Left lobe of liver (tissue), 2 donors: ENCODE results near the gene SMPD4. TPM values are rescaled to one million over a fixed set of nuclear protein-coding genes. Genes with fewer than 3 reads are reported as not detected.
"Not testable (repeated sequence)": the region's sequence is repeated elsewhere in the genome, so short reads cannot be mapped to it uniquely, and the experiment has no call there.

Experiments
- ATAC-seq: fragments of 200-7000 bp; cut with Tn5 transposase; one replicate; pipeline ENCODE4 v1.9.1; 2020; ENCODE audit warnings: mild to moderate bottlenecking, moderate library complexity
- DNase-seq: peaks from one replicate; pipeline ENCODE4 v3.0.0-alpha.2; 2020; ENCODE audit warnings: low spot score
- total RNA-seq: library from RNA; stranded (reverse); gene quantifications from one replicate; pipeline ENCODE4 v1.2.1, GENCODE V29; 2021
- donor health status: DM: no; HTN: no; CAD: no; lungs with moderate emphysema.
- donor health status: DM: no; HTN: yes; CAD: no.

SMPD4 gene, protein sequence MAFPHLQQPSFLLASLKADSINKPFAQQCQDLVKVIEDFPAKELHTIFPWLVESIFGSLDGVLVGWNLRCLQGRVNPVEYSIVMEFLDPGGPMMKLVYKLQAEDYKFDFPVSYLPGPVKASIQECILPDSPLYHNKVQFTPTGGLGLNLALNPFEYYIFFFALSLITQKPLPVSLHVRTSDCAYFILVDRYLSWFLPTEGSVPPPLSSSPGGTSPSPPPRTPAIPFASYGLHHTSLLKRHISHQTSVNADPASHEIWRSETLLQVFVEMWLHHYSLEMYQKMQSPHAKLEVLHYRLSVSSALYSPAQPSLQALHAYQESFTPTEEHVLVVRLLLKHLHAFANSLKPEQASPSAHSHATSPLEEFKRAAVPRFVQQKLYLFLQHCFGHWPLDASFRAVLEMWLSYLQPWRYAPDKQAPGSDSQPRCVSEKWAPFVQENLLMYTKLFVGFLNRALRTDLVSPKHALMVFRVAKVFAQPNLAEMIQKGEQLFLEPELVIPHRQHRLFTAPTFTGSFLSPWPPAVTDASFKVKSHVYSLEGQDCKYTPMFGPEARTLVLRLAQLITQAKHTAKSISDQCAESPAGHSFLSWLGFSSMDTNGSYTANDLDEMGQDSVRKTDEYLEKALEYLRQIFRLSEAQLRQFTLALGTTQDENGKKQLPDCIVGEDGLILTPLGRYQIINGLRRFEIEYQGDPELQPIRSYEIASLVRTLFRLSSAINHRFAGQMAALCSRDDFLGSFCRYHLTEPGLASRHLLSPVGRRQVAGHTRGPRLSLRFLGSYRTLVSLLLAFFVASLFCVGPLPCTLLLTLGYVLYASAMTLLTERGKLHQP
- total RNA-seq, result 27.8 TPM

DNA sequence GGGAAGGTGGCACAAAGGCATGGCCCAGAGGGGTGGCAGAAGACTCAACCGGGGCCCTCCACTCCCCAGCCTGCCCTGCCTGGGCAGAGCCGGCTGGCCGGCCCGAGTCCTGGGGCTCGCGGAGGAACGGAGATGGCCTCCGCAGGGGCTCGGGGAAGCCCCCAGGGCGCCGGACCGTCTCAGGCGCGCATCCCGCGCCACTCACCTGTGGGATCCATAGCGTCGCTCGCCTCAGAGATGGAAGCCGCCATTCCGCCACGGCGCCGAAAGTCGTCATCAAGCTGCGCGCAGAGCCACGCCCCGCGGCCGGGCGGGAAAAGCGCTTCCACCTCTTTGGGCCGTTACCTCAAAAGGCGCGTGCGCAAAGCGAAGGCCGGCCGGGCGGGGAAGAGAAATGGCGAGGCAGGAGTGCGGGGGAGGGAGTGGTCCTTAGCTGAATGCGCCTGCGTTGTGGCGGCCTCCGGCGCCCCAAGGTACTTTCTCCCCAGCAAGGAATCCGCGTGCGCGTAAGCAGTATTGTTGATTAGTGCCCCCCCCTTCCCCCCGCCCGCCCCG lies at the start of gene SMPD4:
Gene SMPD4 (minus strand): TSS at position 278 of the 555 bp plus-strand sequence. CDS start 5,010 bp downstream, outside the sequence.
- ATAC-seq (peak; percentile 86), DNase-seq (peak; percentile 97)

DNA sequence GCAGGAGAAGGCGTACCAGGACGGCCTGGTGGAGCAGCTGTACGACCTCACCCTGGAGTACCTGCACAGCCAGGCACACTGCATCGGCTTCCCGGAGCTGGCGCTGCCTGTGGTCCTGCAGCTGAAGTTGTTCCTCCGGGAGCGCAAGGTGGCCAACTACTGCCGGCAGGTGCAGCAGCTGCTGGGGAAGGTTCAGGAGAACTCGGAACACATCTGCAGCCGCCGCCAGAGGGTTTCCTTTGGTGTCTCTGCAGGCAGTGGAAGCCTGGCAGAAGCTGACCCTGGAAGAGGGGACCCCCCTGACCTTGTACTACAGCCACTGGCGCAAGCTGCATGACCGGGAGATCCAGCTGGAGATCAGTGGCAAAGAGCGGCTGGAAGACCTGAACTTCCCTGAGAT lies 49.5 kb upstream of the SMPD4 start:
- ATAC-seq, DNase-seq: not testable (repeated sequence)

DNA sequence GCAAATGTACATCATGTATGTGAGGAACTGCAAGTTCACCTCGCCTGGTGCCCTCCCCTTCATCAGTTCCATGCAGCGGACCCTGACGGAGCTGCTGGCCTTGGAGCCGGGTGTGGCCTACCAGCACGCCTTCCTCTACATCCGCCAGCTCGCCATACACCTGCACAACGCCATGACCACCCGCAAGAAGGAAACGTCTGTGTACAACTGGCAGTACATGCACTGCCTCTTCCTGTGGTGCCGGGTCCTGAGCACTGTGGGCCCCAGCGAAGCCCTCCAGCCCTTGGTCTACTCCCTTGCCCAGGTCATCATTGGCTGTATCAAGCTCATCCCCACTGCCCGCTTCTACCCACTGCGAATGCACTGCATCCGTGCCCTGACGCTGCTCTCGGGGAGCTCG lies 49.0 kb upstream of the SMPD4 start:
- ATAC-seq, DNase-seq: not testable (repeated sequence)

DNA sequence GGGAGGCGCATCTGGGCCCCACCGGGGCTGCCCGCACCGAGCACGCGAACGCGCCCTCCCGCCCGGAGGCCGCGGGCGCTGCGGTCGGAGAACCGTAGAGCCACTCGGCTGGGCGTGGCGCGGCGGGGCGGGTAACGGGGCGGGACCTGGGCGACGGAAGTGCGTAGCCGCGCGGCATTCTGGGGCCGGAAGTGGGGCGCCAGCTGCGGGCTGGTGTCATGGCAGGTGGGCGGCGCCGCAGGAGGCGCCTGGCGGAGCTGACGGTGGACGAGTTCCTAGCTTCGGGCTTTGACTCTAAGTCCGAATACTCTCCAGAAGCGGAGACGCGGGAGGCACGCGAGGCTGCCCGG lies 47.7 kb upstream of the SMPD4 start:
- DNase-seq, result not testable (repeated sequence)
- ATAC-seq, result peak; percentile 60

DNA sequence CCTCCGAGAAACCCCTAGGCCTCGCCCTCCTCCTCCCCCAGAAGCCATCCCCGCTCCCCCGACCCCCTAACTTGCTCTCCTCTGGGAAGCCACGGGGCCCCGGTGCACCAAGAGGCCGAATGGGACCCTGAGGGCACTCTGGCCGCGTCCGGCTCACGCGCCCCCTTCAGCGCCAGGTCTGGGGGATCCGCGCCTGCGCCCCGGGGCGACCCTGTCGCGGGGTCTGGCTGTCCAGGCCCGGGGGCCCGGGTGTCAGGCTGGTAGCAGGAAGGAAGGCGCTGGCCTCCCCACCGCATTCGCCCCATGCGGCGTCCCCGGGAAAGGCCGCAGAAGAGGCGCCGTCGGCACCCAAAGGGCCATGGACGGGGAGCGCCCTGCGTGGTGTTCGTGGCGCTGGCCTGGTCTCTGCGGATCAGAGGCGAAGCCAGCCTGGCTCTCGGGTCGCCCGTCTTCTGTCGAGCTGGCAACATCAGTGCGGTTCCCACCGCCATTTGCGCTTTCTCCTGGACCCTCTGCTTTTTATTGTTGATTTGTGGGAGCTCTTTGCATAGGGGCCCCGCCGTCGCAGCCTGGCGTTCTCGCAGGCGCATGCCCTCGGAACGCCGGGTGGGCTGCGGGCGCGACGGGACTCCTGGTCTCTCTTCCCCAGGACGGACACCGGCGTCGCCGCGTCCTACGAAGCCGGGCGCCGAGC lies 47.2 kb upstream of the SMPD4 start:
- DNase-seq, ATAC-seq: not testable (repeated sequence)

DNA sequence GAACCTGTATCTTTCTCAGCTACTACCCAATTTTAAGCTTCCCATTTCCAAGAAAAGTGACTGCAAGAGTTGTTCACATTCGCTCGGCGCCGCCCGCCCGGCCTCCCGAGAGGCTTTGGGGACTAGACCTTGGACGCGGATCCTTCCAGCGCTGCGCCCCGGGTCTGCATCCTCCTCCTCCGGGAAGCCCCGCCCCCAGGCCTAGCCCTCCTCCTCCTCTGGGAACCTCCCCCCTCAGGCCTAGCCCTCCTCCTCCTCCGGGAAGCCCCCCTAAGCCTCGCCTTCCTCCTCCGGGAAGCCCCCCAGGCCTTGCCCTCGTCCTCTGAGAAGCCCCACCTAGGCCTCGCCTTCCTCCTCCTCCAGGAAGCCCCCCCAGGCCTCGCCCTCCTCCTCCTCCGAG lies 46.6 kb upstream of the SMPD4 start:
- DNase-seq, ATAC-seq: not testable (repeated sequence)

DNA sequence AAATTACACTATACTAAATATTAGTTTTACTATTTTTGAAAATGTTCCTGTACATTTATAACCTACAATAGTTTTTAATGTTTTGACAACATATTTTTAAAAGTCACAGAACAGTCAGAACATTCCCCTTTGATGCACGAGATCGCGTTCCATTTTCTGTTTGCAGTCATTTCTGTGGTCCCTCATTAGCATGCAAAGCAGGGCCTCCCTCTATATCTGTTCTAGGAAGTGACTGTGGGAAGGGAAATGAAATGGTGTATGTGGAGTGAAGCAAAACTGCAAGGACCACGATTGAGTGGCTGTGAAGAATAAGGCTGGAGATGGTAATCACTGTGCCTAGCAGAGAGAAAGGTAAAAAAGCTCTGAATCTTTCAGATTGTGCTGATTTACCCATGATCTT lies 41.1 kb upstream of the SMPD4 start:
- ATAC-seq, DNase-seq: not testable (repeated sequence)

DNA sequence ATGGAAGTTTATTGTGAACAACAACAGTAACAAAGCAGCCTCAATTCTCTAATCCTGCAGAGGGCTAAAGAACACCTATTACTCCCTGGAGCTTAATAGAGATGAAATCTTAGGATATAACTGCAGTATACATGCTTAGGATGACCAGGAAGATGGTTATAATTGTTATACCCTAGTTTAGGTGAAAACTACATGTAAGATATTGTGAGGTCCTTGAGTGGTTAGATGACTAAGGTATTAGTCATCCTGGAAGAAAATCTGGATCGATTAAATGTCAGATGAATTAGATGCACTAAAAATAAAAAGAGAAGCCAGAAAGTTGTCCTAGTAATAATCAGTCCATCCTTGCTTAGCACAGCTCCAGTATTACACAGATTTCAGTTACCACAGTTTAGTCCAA lies 39.1 kb upstream of the SMPD4 start:
- not testable (repeated sequence) for ATAC-seq, DNase-seq

DNA sequence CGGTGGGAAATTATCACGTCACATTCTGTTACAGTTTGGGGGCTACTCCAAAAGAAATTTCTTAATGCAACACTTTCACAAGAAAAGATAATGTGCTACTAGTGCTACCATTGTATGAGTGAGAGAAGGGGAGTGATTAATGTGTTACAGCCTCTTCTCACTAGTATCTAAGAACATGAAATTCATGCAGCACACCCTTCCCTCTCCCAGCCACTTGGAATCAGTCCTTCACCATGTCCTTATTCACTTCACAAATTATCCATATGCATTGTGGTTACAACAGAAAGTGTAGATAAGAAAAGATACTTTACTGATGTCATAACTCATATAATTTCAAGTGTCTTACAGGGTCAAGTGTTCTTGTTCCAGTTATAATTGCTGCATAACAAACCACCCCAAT lies 37.7 kb upstream of the SMPD4 start:
- DNase-seq, ATAC-seq: not testable (repeated sequence)

DNA sequence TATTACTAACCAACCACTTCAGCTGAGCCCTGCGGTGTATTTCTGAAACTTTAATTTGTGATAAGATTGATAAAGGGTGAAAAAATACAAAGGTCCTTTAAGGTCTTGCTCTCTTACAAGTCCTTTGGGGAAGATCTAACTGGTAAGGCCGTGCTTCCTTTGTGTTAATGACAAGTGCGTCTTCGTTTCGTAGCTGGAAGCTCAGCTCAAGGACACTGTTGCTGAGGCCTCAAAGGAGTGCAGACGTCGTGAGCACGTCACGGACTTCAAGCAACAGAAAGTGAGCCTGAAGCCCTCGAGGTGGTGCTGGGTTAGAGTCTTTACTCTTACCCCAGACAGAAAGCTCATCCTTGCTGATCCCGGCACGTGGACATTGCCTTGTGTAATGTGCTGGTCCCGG lies 25.6 kb upstream of the SMPD4 start:
- not testable (repeated sequence) for ATAC-seq, DNase-seq

DNA sequence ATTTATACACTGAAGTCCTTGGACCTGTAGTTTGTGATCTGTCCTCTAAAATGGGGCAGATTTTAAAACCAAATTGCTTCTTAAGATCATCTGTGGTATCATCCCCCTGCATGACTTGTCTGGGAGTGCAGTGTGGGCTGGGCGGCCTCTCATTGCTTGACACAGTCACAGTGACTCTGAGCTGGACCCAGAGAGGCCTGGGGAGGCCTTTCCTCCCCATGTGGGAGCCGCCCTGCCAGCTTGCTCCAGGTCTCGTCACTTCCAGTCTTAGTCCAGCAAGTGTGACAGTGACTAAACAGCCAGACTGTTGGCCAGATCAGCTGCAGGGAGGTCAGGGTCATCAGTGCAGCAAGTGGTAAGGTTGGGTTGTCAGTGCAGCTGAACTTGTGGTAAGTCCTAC lies 21.7 kb upstream of the SMPD4 start:
- not testable (repeated sequence) for ATAC-seq, DNase-seq

DNA sequence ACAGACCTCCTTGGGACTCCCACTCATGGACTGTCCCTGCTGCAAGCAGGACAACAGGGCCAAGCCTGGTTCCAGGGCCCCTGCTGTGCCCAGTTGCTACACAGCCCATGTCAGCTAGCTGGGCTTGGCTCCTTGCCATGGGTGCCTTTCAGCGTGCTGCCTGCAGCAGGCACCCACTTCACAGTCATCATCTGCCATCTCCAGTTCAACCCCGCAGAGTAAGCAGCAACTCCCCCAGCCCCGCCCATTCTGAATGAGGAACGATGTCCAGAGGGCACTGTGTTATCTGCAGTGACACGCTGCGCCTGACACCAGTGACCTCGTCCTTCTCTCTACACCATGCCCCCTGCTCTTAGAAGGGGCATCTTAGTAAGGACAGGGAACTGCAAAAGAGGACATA lies 21.1 kb upstream of the SMPD4 start:
- peak; percentile 40 for ATAC-seq
- DNase-seq, result not testable (repeated sequence)

DNA sequence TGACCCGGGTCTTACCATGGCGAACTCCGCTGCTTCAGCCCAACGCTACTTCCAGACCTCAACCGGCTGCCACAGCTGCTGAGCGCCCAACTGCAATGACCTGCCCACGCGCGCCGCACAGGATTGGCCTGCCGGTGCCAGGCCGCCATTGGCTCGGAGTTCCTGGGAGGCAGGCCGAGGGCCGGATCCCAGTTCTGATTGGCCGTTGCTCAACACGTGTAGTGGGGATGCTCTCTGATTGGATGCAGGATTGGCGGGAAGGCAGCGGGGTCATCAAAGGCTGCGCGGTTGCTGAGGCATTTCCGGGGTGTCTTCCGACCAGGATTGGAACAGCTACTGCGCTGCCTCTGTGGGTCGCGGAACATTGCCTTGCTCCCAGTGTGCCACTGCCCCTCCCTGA lies 16.9 kb upstream of the SMPD4 start, which contains the start of gene TUBA3E:
Gene TUBA3E (minus strand): TSS at position 97 of the 400 bp plus-strand sequence. CDS start 79 bp downstream, at position 18.
- no peak for DNase-seq
- no peak for ATAC-seq

DNA sequence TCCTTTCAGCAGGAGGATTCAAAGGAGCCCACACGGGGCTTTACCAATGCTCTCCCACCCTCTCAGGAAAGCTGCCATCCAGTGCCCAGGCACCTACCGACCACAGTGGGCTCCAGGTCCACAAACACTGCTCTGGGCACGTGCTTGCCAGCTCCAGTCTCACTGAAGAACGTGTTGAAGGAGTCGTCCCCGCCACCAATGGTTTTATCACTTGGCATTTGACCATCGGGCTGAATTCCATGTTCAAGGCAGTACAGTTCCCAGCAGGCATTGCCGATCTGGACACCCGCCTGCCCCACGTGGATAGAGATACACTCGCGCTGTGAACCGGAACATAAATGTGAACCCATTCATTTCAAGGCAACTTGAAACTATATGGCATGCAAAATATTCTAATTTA lies 14.7 kb upstream of the SMPD4 start:
- DNase-seq, ATAC-seq: not testable (repeated sequence)

DNA sequence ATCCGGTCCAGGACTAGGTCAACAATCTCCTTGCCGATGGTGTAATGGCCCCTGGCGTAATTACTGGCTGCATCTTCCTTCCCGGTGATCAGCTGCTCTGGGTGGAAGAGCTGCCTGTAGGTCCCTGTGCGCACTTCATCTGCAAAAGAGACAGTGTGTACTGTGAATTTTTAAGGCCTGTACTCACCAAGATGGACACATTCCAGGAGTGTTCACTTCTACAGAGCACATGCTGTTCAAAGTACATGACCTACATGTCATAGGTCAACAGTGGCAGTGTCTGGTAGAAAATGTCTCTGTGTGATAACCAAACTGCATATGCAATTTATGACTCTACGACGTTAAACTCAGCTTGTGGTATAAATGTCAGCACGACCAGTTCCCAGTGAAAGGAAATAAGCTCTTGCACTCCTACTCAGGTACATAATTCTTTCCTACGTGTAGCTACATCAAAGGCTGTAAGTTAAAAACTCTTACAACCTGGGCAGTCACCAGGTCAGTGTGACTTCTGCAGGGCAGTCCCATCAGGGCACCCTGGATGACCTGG lies 13.8 kb upstream of the SMPD4 start:
- peak; percentile 90 for ATAC-seq
- not testable (repeated sequence) for DNase-seq

DNA sequence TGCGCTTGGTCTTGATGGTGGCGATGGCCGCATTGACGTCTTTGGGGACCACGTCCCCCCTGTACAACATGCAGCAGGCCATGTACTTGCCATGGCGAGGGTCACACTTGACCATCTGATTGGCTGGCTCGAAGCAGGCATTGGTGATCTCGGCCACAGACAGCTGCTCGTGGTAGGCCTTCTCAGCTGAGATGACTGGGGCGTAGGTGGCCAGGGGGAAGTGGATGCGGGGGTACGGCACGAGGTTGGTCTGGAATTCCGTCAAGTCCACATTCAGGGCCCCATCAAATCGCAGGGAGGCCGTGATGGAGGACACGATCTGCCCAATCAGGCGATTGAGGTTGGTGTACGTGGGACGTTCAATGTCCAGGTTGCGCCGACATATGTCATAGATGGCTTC lies 12.4 kb upstream of the SMPD4 start:
- not testable (repeated sequence) for ATAC-seq

DNA sequence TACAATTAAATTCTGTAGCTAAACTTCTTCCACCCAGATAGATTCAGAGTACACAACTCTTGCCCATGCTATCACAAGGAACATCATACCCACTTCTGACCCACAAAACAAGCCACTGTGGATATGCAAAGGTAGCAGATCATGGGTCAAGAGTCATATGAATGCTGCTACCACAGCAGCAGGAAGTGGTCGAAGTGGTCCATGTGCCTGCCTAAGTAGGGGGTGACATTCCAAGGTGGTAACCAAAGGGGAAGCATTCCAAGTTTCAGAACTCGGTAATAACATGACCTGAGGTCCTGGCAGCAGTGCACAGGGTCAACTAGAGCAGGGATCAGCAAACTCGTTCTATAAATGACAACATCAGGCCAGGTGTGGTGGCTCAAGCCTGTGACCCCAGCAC lies 11.0 kb upstream of the SMPD4 start:
- DNase-seq, ATAC-seq: not testable (repeated sequence)

More for the DNA sequence above, 12.4 kb upstream of the SMPD4 start:
- DNase-seq, result not testable (repeated sequence)

DNA sequence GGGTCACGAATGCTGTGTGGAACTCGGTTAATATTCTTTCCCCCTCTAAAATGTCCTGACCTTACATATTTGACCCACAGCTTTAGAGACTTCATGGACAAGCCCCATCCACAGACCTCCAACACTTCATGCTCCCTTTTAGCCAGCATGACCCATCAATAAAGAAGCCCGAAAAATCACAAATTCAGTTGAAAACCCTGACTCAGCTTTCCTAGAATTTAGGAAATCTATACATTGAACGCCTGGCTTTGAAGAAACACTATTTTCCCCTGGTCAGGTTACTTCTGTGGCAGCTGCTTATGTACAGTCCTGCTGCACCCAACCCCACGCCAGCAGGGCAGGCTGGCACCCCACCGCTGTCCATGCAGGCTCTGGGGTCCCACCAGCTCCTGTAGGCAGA lies 9.9 kb upstream of the SMPD4 start:
- ATAC-seq, DNase-seq: not testable (repeated sequence)

DNA sequence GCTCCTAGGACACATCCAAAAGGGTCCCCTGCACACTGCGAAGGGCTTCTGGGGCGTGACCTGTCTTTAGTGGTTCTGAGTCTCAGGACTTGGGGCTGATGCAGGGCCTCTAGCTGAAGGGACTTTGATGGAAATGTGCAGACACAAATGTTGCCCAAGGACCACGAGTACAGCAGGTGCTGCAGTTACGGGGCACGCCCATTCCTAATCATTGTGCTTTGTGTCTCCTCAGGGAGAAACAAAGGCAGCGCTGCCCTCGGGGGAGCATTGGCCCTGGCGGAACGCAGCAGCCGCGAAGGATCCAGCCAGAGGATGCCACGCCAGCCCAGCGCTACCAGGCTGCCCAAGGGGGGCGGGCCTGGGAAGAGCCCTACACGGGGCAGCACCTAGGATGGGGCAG lies 8.8 kb upstream of the SMPD4 start:
- no peak for ATAC-seq
- no peak for DNase-seq

DNA sequence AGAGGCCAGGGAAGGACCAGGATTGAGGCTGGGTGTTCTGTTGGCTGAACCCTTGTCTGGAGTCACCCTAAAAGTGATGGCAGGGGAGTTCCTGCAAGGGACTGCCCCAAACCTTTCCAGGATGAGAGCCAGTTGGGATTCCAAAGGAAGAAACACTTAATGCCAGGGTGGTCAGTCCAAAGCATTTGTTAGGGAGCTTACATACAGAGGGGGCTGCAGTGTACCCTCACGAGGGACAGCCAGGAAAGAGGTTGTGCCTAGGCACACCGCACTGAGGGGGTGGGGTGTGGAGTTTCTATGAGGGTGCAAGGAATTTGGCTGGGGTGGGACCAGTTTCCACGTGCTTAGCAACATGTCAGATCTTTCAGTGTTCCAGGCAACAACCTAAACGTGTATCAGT lies 7.6 kb upstream of the SMPD4 start:
- not testable (repeated sequence) for DNase-seq, ATAC-seq
